Testis (tissue), 3 donors: ENCODE measurements around the gene ABHD2. TPM values are rescaled to one million over a fixed set of nuclear protein-coding genes. Genes with fewer than 3 reads are reported as not detected.

ENCODE experiments used
- DNase-seq: peaks from one replicate; pipeline ENCODE4 v3.0.0-alpha.2; 2019
- H3K27ac ChIP-seq, 2 donors: fragments of 200-600 bp; sonication (generic); one replicate each; pipeline ENCODE4 v1.5.1; 2019
- H3K27me3 ChIP-seq: fragments of 200-600 bp; sonication (generic); one replicate; pipeline ENCODE4 v1.5.1; 2019
- H3K36me3 ChIP-seq: fragments of 200-600 bp; sonication (generic); one replicate; pipeline ENCODE4 v1.5.1; 2017; ENCODE audit warnings: low read depth; ENCODE audit errors: missing control alignments
- H3K4me1 ChIP-seq: fragments of 200-600 bp; sonication (generic); one replicate; pipeline ENCODE4 v1.5.1; 2019
- H3K4me3 ChIP-seq, 2 donors: fragments of 200-600 bp; sonication (generic); one replicate each; pipeline ENCODE4 v1.5.1; 2017 to 2019
- H3K9me3 ChIP-seq: fragments of 200-600 bp; sonication (generic); one replicate; pipeline ENCODE4 v1.5.1; 2017
- POLR2A ChIP-seq: fragments of 450-650 bp; IDR thresholded peaks from one replicate; pipeline ENCODE4 v1.6.1; 2017; ENCODE audit warnings: antibody characterized with exemption, mild to moderate bottlenecking, moderate library complexity
- WGBS, 2 donors: methylation state at CpG; one replicate each; pipeline ENCODE4 v1.1.5; 2018; 5-methylcytosine and 5-hydroxymethylcytosine counted together
- intact Hi-C: fragments of 100-400 bp; cut with DNase I; formaldehyde crosslinking; loops from one replicate; pipeline ENCODE4 v1.15.1; 2023; ENCODE audit warnings: low total_unique reads
- polyA plus RNA-seq: library from polyadenylated mRNA; stranded (reverse); fragments of 350-450 nt; fragmentation: Illumina TruSeq; extraction: RNeasy Lipid Tissue Mini Kit (QIAGEN cat#74804); gene quantifications from one replicate; pipeline ENCODE4 v1.2.3, GENCODE V29; 2014; ENCODE audit warnings: low read depth, low replicate concordance; ENCODE audit not compliant: insufficient read depth
- total RNA-seq, 2 donors: library from RNA; depleted of rRNA; stranded (reverse); fragments of >200 nt; gene quantifications; one replicate each; pipeline ENCODE4 v1.2.3, GENCODE V29; 2016
- TF ChIP-seq, protein P1 (sequence below), 3 experiments: fragments of 450-650 bp in 2 of 3; fragments of 200-600 bp in 1 of 3; sonication (generic) in 1 of 3; IDR thresholded peaks; one replicate each; pipeline ENCODE4 v1.5.1; 2016 to 2019; ENCODE audit warnings: antibody characterized with exemption in 3 of 3, mild to moderate bottlenecking in 2 of 3, moderate library complexity in 1 of 3

The ABHD2 gene
- total and polyA plus RNA-seq, 3 donors from 2014 or later: 82.5 to 214 (median 109) TPM

DNA sequence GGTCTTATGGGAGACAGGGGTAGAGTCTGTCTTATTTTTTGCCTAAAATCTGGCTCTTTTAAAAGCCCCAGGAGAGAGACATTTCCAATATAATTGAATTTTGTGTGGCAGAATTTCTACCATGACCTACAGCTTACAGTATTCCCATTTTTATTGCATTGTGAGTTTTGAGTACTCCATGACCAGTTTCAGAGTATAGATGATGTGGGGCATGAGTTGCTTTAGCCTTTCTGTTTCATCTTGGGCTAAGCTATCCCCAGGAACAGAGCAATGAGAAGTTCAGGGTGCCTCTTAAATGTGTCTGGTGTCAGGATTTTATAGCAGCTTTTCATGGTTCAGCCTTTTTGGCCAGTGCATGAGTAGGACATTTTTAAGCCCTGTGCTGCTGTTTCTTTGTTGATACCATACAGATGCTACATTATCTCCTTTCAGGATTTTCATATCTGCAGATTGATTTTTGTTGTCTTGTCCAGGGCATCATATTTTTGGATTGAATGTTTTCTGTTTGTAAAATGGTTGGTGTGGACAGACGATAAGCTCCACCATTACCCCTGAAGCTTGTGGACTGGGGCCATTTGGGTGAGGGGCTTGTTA, 3.5 kb downstream of the ABHD2 start:
- DNase-seq: no peak
- no peaks in the 10 kb centered on the region for H3K27me3 ChIP-seq
- no peak overlapping the region for H3K4me3 ChIP-seq
- H3K9me3 ChIP-seq: no peaks in the 10 kb centered on the region
- H3K36me3 ChIP-seq: no peaks in the 10 kb centered on the region
- 88 to 89% methylated on average over 1 of the region's 1 CpG for WGBS, 2 donors
- H3K4me1 ChIP-seq: peaks cover 40% of the 10 kb centered on the region
- peak overlapping the region; percentile 28 to 66 for H3K27ac ChIP-seq
- TF ChIP-seq, protein P1, sequence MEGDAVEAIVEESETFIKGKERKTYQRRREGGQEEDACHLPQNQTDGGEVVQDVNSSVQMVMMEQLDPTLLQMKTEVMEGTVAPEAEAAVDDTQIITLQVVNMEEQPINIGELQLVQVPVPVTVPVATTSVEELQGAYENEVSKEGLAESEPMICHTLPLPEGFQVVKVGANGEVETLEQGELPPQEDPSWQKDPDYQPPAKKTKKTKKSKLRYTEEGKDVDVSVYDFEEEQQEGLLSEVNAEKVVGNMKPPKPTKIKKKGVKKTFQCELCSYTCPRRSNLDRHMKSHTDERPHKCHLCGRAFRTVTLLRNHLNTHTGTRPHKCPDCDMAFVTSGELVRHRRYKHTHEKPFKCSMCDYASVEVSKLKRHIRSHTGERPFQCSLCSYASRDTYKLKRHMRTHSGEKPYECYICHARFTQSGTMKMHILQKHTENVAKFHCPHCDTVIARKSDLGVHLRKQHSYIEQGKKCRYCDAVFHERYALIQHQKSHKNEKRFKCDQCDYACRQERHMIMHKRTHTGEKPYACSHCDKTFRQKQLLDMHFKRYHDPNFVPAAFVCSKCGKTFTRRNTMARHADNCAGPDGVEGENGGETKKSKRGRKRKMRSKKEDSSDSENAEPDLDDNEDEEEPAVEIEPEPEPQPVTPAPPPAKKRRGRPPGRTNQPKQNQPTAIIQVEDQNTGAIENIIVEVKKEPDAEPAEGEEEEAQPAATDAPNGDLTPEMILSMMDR (IDR thresholded peaks at IDR 0.05): no peak
- TF ChIP-seq POLR2A: no peak
- intact Hi-C loops: no loop called here

DNA sequence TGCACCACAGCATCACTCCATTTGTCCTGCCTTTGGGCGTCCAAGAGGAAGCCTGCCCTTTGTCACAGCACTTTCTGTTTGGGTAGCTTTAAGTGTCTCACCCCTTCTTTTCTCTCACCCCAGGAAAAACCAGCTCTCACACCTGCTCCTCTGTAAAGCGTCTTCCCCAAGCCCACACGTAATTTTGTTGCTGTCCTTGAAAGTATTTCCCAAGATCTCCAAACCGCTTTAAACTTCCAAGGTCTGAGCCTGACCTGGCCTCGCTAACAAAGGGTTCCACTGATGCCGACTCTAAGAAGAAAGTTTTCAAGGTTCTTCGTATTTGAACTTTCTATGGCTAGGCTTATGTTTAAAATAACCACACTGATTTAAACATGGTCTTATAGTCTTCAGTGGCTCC, 5.3 kb downstream of the ABHD2 start:
- TF ChIP-seq, protein P1 (IDR thresholded peaks at IDR 0.05): no peak
- TF ChIP-seq POLR2A: no peak
- H3K4me3 ChIP-seq: no peak overlapping the region
- no peaks in the 10 kb centered on the region for H3K36me3 ChIP-seq
- H3K9me3 ChIP-seq: no peaks in the 10 kb centered on the region
- H3K4me1 ChIP-seq: peaks cover 36% of the 10 kb centered on the region
- WGBS, 2 donors: 36 to 68% methylated on average over 7 of the region's 7 CpGs
- peak overlapping the region; percentile 66 to 73 for H3K27ac ChIP-seq
- no peaks in the 10 kb centered on the region for H3K27me3 ChIP-seq
- DNase-seq: no peak
- intact Hi-C loops: no loop called here

DNA sequence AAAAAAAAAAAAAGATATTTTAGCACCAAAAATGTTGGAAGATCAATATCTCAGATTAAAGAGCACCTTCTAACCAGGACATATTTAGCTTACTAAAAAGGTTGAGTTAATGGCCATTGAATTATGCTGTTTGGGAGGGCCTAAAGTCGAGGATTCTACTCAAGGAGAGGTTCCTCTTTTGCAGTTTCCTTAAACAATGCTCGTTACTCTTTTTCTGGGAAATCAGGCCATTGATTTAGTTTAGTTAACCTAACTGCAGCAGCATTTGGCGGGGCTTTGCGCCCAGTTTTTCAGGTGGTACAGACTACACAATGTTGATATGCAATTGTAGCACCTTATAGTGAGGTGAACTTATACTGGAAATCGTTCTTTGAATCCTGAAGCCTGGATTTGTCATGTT, 6.8 kb downstream of the ABHD2 start:
- no peak overlapping the region for H3K4me3 ChIP-seq
- DNase-seq: no peak
- no peaks in the 10 kb centered on the region for H3K9me3 ChIP-seq
- no peaks in the 10 kb centered on the region for H3K27me3 ChIP-seq
- H3K4me1 ChIP-seq: peaks cover 34% of the 10 kb centered on the region
- no peaks in the 10 kb centered on the region for H3K36me3 ChIP-seq
- H3K27ac ChIP-seq: peak overlapping the region in 1 of 2 donors; percentile 66
- intact Hi-C loops: no loop called here
- TF ChIP-seq, protein P1 (IDR thresholded peaks at IDR 0.05): no peak
- no peak for TF ChIP-seq POLR2A
- WGBS, 2 donors: 84 to 89% methylated on average over 5 of the region's 5 CpGs

DNA sequence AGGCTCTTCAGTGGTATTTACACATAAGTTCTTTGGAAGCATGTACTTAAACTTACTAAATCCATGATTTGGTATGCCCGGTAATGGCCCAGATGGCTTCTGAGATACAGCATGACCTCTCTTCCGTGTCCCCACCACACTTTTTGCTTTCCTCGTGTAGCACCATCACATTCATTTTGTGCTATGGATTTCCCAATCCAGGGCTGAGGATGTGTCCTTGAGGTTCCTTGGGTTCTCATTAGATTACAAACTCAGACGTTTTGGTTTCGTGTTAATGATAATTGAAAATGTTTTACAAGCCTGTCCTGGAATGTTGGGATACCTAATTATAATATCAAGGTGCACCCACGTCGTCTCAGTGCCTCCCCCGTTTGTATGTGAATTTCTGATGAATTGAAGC, 7.3 kb downstream of the ABHD2 start:
- peaks cover 29% of the 10 kb centered on the region for H3K4me1 ChIP-seq
- H3K27ac ChIP-seq: peak overlapping the region in 1 of 2 donors; percentile 66
- TF ChIP-seq, protein P1 (IDR thresholded peaks at IDR 0.05): no peak
- TF ChIP-seq POLR2A: no peak
- H3K36me3 ChIP-seq: no peaks in the 10 kb centered on the region
- no peaks in the 10 kb centered on the region for H3K27me3 ChIP-seq
- H3K4me3 ChIP-seq: no peak overlapping the region
- intact Hi-C loops: no loop called here
- 47 to 69% methylated on average over 8 of the region's 8 CpGs for WGBS, 2 donors
- DNase-seq: no peak
- no peaks in the 10 kb centered on the region for H3K9me3 ChIP-seq

DNA sequence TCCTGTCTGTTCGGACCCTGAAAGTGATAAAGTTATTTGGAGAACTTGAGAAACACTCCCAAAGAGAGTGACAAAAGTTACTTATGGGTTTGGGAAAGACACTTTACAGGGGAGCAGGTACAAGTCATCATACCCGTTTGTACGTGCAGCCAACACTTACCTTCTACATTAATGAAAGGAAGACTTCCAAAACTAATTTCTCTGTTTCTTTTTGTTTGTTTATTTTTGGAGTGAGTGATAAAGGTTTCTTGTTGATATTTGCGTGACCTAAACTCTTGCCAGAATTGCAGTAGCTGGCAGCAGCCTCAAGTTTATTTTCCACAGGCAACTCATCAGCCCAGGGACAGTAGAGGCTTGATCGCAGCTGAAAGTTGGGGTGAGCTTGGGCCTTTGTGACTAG, 8.4 kb downstream of the ABHD2 start:
- Histone ChIP-seq H3K27me3 (no peaks in the 10 kb centered on the region), H3K4me1 (peaks cover 34% of the 10 kb centered on the region), H3K27ac (peak overlapping the region in 1 of 2 donors; percentile 6), H3K36me3 (no peaks in the 10 kb centered on the region), H3K9me3 (no peaks in the 10 kb centered on the region), H3K4me3 (no peak overlapping the region)
- no peak for TF ChIP-seq POLR2A
- TF ChIP-seq, protein P1 (IDR thresholded peaks at IDR 0.05): no peak
- intact Hi-C loops: no loop called here
- WGBS, 2 donors: 48 to 68% methylated on average over 5 of the region's 5 CpGs
- no peak for DNase-seq
